ENCODE results near the gene C2orf78.
A peak's percentile ranks its signal among the peaks of the same experiment; 100 is the strongest.

Gene C2orf78

GRCh38 chr2:73828389-73828817 lies 44.4 kb downstream of the C2orf78 start:
- DNase-seq (ENCODE audit: insufficient read length) (no peak), FAIRE-seq (no peak)
- no peak for TF ChIP-seq POLR2A (IDR thresholded peaks at IDR 0.05; ENCODE audit: low read depth, low read length)
- TF ChIP-seq TAF1 (IDR thresholded peaks at IDR 0.05; ENCODE audit: borderline replicate concordance, low read depth, low read length) = no peak
- no peak for TF ChIP-seq POLR2AphosphoS5 (IDR thresholded peaks at IDR 0.05; ENCODE audit: low read depth, low read length)

- TF ChIP-seq POLR2AphosphoS5 (IDR thresholded peaks at IDR 0.05; ENCODE audit: low read depth, low read length) = peak; percentile 71; the same call in 1 of the 2 replicates
- peak; percentile 22; the same call in 1 of the 2 replicates for TF ChIP-seq TAF1 (IDR thresholded peaks at IDR 0.05; ENCODE audit: borderline replicate concordance, low read depth, low read length)
- TF ChIP-seq POLR2A (IDR thresholded peaks at IDR 0.05; ENCODE audit: low read depth, low read length) = peak; percentile 65; the same call in 1 of the 2 replicates
These were observed 45.0 kb downstream of the C2orf78 start, which contains the start of gene STAMBP for GRCh38 chr2:73828818-73829570. STAMBP (plus strand) TSS chr2:73828961; CDS start chr2:73830857, 1,896 bp downstream.

GRCh38 chr2:73830871-73831401 lies 47.0 kb downstream of the C2orf78 start:
- no peak for DNase-seq (ENCODE audit: insufficient read length)
- TF ChIP-seq TAF1 (IDR thresholded peaks at IDR 0.05; ENCODE audit: borderline replicate concordance, low read depth, low read length) (no peak), POLR2A (IDR thresholded peaks at IDR 0.05; ENCODE audit: low read depth, low read length) (no peak), POLR2AphosphoS5 (IDR thresholded peaks at IDR 0.05; ENCODE audit: low read depth, low read length) (no peak)
- FAIRE-seq = no peak

More at GRCh38 chr2:73828818-73829570, 45.0 kb downstream of the C2orf78 start, which contains the start of gene STAMBP:
- DNase-seq (ENCODE audit: insufficient read length) (peak; percentile 74), FAIRE-seq (peak; percentile 90)

GRCh38 chr2:73832930-73833329 lies 48.9 kb downstream of the C2orf78 start:
- TF ChIP-seq POLR2A (IDR thresholded peaks at IDR 0.05; ENCODE audit: low read depth, low read length) = peak; percentile 52; the same call in 1 of the 2 replicates
- no peak for TF ChIP-seq POLR2AphosphoS5 (IDR thresholded peaks at IDR 0.05; ENCODE audit: low read depth, low read length)
- TF ChIP-seq TAF1 (IDR thresholded peaks at IDR 0.05; ENCODE audit: borderline replicate concordance, low read depth, low read length) = no peak
- DNase-seq (ENCODE audit: insufficient read length) (no peak), FAIRE-seq (no peak)

- no peak for DNase-seq (ENCODE audit: insufficient read length)
- FAIRE-seq = no peak
- TF ChIP-seq TAF1 (IDR thresholded peaks at IDR 0.05; ENCODE audit: borderline replicate concordance, low read depth, low read length) = no peak
- no peak for TF ChIP-seq POLR2AphosphoS5 (IDR thresholded peaks at IDR 0.05; ENCODE audit: low read depth, low read length)
- TF ChIP-seq POLR2A (IDR thresholded peaks at IDR 0.05; ENCODE audit: low read depth, low read length) = no peak
These were observed 52.4 kb downstream of the C2orf78 start for GRCh38 chr2:73836141-73836943.

GRCh38 chr2:73837847-73838585 lies 54.0 kb downstream of the C2orf78 start:
- no peak for TF ChIP-seq POLR2AphosphoS5 (IDR thresholded peaks at IDR 0.05; ENCODE audit: low read depth, low read length)
- no peak for TF ChIP-seq POLR2A (IDR thresholded peaks at IDR 0.05; ENCODE audit: low read depth, low read length)
- TF ChIP-seq TAF1 (IDR thresholded peaks at IDR 0.05; ENCODE audit: borderline replicate concordance, low read depth, low read length) = no peak
- DNase-seq (ENCODE audit: insufficient read length) (no peak), FAIRE-seq (no peak)

GRCh38 chr2:73838889-73839534 lies 55.0 kb downstream of the C2orf78 start:
- FAIRE-seq (no peak), DNase-seq (ENCODE audit: insufficient read length) (no peak)
- TF ChIP-seq POLR2AphosphoS5 (IDR thresholded peaks at IDR 0.05; ENCODE audit: low read depth, low read length) = no peak
- TF ChIP-seq TAF1 (IDR thresholded peaks at IDR 0.05; ENCODE audit: borderline replicate concordance, low read depth, low read length) = no peak
- TF ChIP-seq POLR2A (IDR thresholded peaks at IDR 0.05; ENCODE audit: low read depth, low read length) = no peak

- no peak for DNase-seq (ENCODE audit: insufficient read length)
- FAIRE-seq = no peak
- no peak for TF ChIP-seq TAF1 (IDR thresholded peaks at IDR 0.05; ENCODE audit: borderline replicate concordance, low read depth, low read length)
- no peak for TF ChIP-seq POLR2AphosphoS5 (IDR thresholded peaks at IDR 0.05; ENCODE audit: low read depth, low read length)
- no peak for TF ChIP-seq POLR2A (IDR thresholded peaks at IDR 0.05; ENCODE audit: low read depth, low read length)
These were observed 55.8 kb downstream of the C2orf78 start for GRCh38 chr2:73839653-73840411.

GRCh38 chr2:73841912-73842738 lies 58.1 kb downstream of the C2orf78 start:
- FAIRE-seq (no peak), DNase-seq (ENCODE audit: insufficient read length) (no peak)
- TF ChIP-seq TAF1 (IDR thresholded peaks at IDR 0.05; ENCODE audit: borderline replicate concordance, low read depth, low read length) (no peak), POLR2A (IDR thresholded peaks at IDR 0.05; ENCODE audit: low read depth, low read length) (no peak), POLR2AphosphoS5 (IDR thresholded peaks at IDR 0.05; ENCODE audit: low read depth, low read length) (no peak)

All from GM12892 (cell line).